Endothelial cell of umbilical vein (primary cell): Measurements from ENCODE around the gene SPDEF.

Experiments
- CTCF ChIP-seq, 2 donors: IDR thresholded peaks; 1 replicate in 1 of 2; 2 replicates in 1 of 2; pipeline ENCODE4 v1.5.1; 2011; ENCODE audit warnings: low read length in 2 of 2, mild to moderate bottlenecking in 2 of 2, moderate library complexity in 2 of 2, control low read depth in 1 of 2, inconsistent platforms in 1 of 2, low read depth in 1 of 2; ENCODE audit not compliant: insufficient read depth in 1 of 2; ENCODE audit errors: extremely low read depth in 1 of 2
- EZH2 ChIP-seq: IDR thresholded peaks from 2 replicates; pipeline ENCODE4 v1.6.1; 2012; ENCODE audit warnings: borderline replicate concordance, low read depth, mild to moderate bottlenecking, moderate library complexity, low read length, inconsistent platforms; ENCODE audit not compliant: severe bottlenecking

- TF ChIP-seq CTCF (IDR thresholded peaks at IDR 0.05; ENCODE audit: extremely low read depth in 1 of 2, insufficient read depth in 1 of 2, low read depth in 1 of 2, low read length in 2 of 2) (no peak), EZH2 (no peak)
Observed at GRCh38 chr6:34603707-34604106, 47.6 kb upstream of the SPDEF start.
